MM.1S (cell line): Measurements from ENCODE around the gene HMGCS2.

Experiments
- DNase-seq: peaks from one replicate; pipeline ENCODE4 v3.0.0-alpha.2; 2015
- H2AFZ ChIP-seq: fragments of 300-600 bp; sonication (generic); 2 replicates; pipeline ENCODE4 v1.6.0; 2016; ENCODE audit warnings: antibody characterized with exemption, low read length
- H3F3A ChIP-seq: fragments of 300-600 bp; sonication (generic); 2 replicates; pipeline ENCODE4 v1.6.1; 2016; ENCODE audit warnings: mild to moderate bottlenecking, antibody characterized with exemption, low read length, moderate library complexity, mixed read lengths; ENCODE audit not compliant: insufficient read depth
- H3K27ac ChIP-seq: fragments of 300-600 bp; sonication (generic); 2 replicates; pipeline ENCODE4 v1.5.1; 2016; ENCODE audit warnings: mild to moderate bottlenecking, low read length
- H3K27me3 ChIP-seq: fragments of 300-600 bp; sonication (generic); replicated peaks from 2 replicates; pipeline ENCODE4 v1.6.0; 2016; ENCODE audit warnings: low read length; ENCODE audit not compliant: insufficient read depth
- H3K36me3 ChIP-seq: fragments of 300-600 bp; sonication (generic); replicated peaks from 2 replicates; pipeline ENCODE4 v1.6.1; 2016; ENCODE audit warnings: mild to moderate bottlenecking, low read length, mixed read lengths; ENCODE audit not compliant: insufficient read depth
- H3K4me1 ChIP-seq: fragments of 300-600 bp; sonication (generic); 2 replicates; pipeline ENCODE4 v1.6.1; 2016; ENCODE audit warnings: low read length, mixed read lengths
- H3K4me2 ChIP-seq: fragments of 300-600 bp; sonication (generic); 2 replicates; pipeline ENCODE4 v1.6.0; 2016; ENCODE audit warnings: low read depth, low read length
- H3K4me3 ChIP-seq: fragments of 300-600 bp; sonication (generic); 2 replicates; pipeline ENCODE4 v1.5.1; 2016; ENCODE audit warnings: low read length, mixed read lengths
- H3K79me2 ChIP-seq: fragments of 300-600 bp; sonication (generic); 2 replicates; pipeline ENCODE4 v1.6.1; 2016; ENCODE audit warnings: mixed run types, low read length, mixed read lengths
- H3K9ac ChIP-seq: fragments of 300-600 bp; sonication (generic); 2 replicates; pipeline ENCODE4 v1.6.1; 2016; ENCODE audit warnings: low read length, mixed read lengths
- H3K9me2 ChIP-seq: fragments of 300-600 bp; sonication (generic); replicated peaks from 2 replicates; pipeline ENCODE4 v1.6.1; 2016; ENCODE audit warnings: mild to moderate bottlenecking, low read length, mixed read lengths; ENCODE audit not compliant: insufficient read depth
- H3K9me3 ChIP-seq: fragments of 300-600 bp; sonication (generic); replicated peaks from 2 replicates; pipeline ENCODE4 v1.6.1; 2016; ENCODE audit warnings: mild to moderate bottlenecking, low read length, mixed read lengths; ENCODE audit not compliant: insufficient read depth
- H4K20me1 ChIP-seq: fragments of 300-600 bp; sonication (generic); 2 replicates; pipeline ENCODE4 v1.6.1; 2016; ENCODE audit warnings: mild to moderate bottlenecking, low read length, moderate library complexity, mixed read lengths; ENCODE audit not compliant: insufficient read depth
- CTCF ChIP-seq: fragments of 300-600 bp; sonication (generic); IDR thresholded peaks from 2 replicates; pipeline ENCODE4 v1.5.1; 2016; ENCODE audit warnings: antibody characterized with exemption, low read length, mixed read lengths
- EZH2 ChIP-seq: fragments of 300-600 bp; sonication (generic); optimal IDR thresholded peaks from 2 replicates; pipeline ENCODE3; 2017; ENCODE audit warnings: low read depth, mild to moderate bottlenecking, antibody characterized with exemption, low read length, mixed read lengths
- EZH2phosphoT487 ChIP-seq: fragments of 300-600 bp; sonication (generic); IDR thresholded peaks from 2 replicates; pipeline ENCODE4 v1.6.1; 2018; ENCODE audit warnings: antibody characterized with exemption, low read length

HMGCS2 gene

GRCh38 chr1:119797606-119798005 is 28.9 kb upstream of the HMGCS2 start:
- H3K4me1 ChIP-seq: no peaks in the 10 kb centered on the region
- H3F3A ChIP-seq: no peaks in the 10 kb centered on the region
- H3K4me2 ChIP-seq: no peak overlapping the region
- no peak overlapping the region for H2AFZ ChIP-seq
- H3K27me3 ChIP-seq: no peaks in the 10 kb centered on the region
- no peaks in the 10 kb centered on the region for H4K20me1 ChIP-seq
- H3K79me2 ChIP-seq: no peaks in the 10 kb centered on the region
- TF ChIP-seq EZH2 (no peak), EZH2phosphoT487 (no peak), CTCF (no peak)
- no peak overlapping the region for H3K4me3 ChIP-seq
- H3K9me3 ChIP-seq: no peaks in the 10 kb centered on the region
- H3K36me3 ChIP-seq: no peaks in the 10 kb centered on the region
- no peak for DNase-seq
- no peak overlapping the region for H3K9ac ChIP-seq
- no peaks in the 10 kb centered on the region for H3K9me2 ChIP-seq
- no peak overlapping the region for H3K27ac ChIP-seq

GRCh38 chr1:119797162-119797561 is 28.5 kb upstream of the HMGCS2 start:
- no peak for DNase-seq
- H3K79me2 ChIP-seq: no peaks in the 10 kb centered on the region
- no peaks in the 10 kb centered on the region for H3K9me2 ChIP-seq
- no peaks in the 10 kb centered on the region for H3K36me3 ChIP-seq
- H3K4me3 ChIP-seq: no peak overlapping the region
- H3K9ac ChIP-seq: no peak overlapping the region
- H3K4me1 ChIP-seq: no peaks in the 10 kb centered on the region
- no peak overlapping the region for H3K4me2 ChIP-seq
- no peak overlapping the region for H3K27ac ChIP-seq
- no peaks in the 10 kb centered on the region for H3F3A ChIP-seq
- TF ChIP-seq CTCF (no peak), EZH2 (no peak), EZH2phosphoT487 (no peak)
- no peaks in the 10 kb centered on the region for H3K9me3 ChIP-seq
- no peak overlapping the region for H2AFZ ChIP-seq
- no peaks in the 10 kb centered on the region for H4K20me1 ChIP-seq
- H3K27me3 ChIP-seq: no peaks in the 10 kb centered on the region

GRCh38 chr1:119795261-119796200 is 26.8 kb upstream of the HMGCS2 start:
- TF ChIP-seq EZH2phosphoT487 (no peak), CTCF (no peak), EZH2 (no peak)
- no peaks in the 10 kb centered on the region for H3K79me2 ChIP-seq

More at GRCh38 chr1:119795261-119796200, 26.8 kb upstream of the HMGCS2 start:
- no peaks in the 10 kb centered on the region for H3K9me2 ChIP-seq
- H3K9ac ChIP-seq: no peak overlapping the region
- H3K36me3 ChIP-seq: no peaks in the 10 kb centered on the region
- no peaks in the 10 kb centered on the region for H3K27me3 ChIP-seq
- no peaks in the 10 kb centered on the region for H3K9me3 ChIP-seq
- no peaks in the 10 kb centered on the region for H3K4me1 ChIP-seq
- no peak overlapping the region for H2AFZ ChIP-seq
- no peak for DNase-seq
- no peak overlapping the region for H3K4me2 ChIP-seq
- H4K20me1 ChIP-seq: no peaks in the 10 kb centered on the region
- no peaks in the 10 kb centered on the region for H3F3A ChIP-seq
- no peak overlapping the region for H3K4me3 ChIP-seq
- H3K27ac ChIP-seq: no peak overlapping the region
